ENCODE data around the gene UBE2J2.

Gene UBE2J2

GRCh38 chr1:1285102-1285571, 11.5 kb upstream of the UBE2J2 start:
- no peak for TF ChIP-seq CREB1 (IDR thresholded peaks at IDR 0.05; ENCODE audit: low read depth)

- TF ChIP-seq EGR1 (IDR thresholded peaks at IDR 0.05) (no peak), TEAD4 (IDR thresholded peaks at IDR 0.05) (no peak), ZBTB7A (IDR thresholded peaks at IDR 0.05; ENCODE audit: low read depth) (0 out of 2 replicates have a peak, but pooled peaks have one; percentile 24), USF1 (IDR thresholded peaks at IDR 0.05) (no peak)
Observed at GRCh38 chr1:1284221-1285101, 10.8 kb upstream of the UBE2J2 start.

GRCh38 chr1:1283821-1284220, 10.2 kb upstream of the UBE2J2 start:
- TF ChIP-seq EGR1 (IDR thresholded peaks at IDR 0.05), result peak; percentile 85
- TF ChIP-seq TEAD4 (IDR thresholded peaks at IDR 0.05), result no peak
- no peak for TF ChIP-seq EP300 (IDR thresholded peaks at IDR 0.05; ENCODE audit: borderline replicate concordance)

- TF ChIP-seq EP300 (IDR thresholded peaks at IDR 0.05; ENCODE audit: borderline replicate concordance) (no peak), RAD21 (IDR thresholded peaks at IDR 0.05; ENCODE audit: low read depth) (no peak), FOXM1 (IDR thresholded peaks at IDR 0.05; ENCODE audit: borderline replicate concordance, low read depth) (no peak), CREB1 (IDR thresholded peaks at IDR 0.05; ENCODE audit: low read depth) (no peak), TAF1 (IDR thresholded peaks at IDR 0.05; ENCODE audit: low read depth) (no peak), NFIC (IDR thresholded peaks at IDR 0.05) (no peak), REST (IDR thresholded peaks at IDR 0.05; ENCODE audit: low read depth) (no peak), CEBPB (IDR thresholded peaks at IDR 0.05) (no peak), USF1 (IDR thresholded peaks at IDR 0.05) (no peak)
Observed at GRCh38 chr1:1282998-1283397, 9.3 kb upstream of the UBE2J2 start.

GRCh38 chr1:1281533-1282321, 8.1 kb upstream of the UBE2J2 start:
- no peak for TF ChIP-seq TEAD4 (IDR thresholded peaks at IDR 0.05)
- TF ChIP-seq CEBPB (IDR thresholded peaks at IDR 0.05), result no peak
- TF ChIP-seq ZBTB7A (IDR thresholded peaks at IDR 0.05; ENCODE audit: low read depth), result peak; percentile 37; the same call in 1 of the 2 replicates
- TF ChIP-seq NFIC (IDR thresholded peaks at IDR 0.05), result peak; percentile 68
- 0 out of 2 replicates have a peak, but pooled peaks have one; percentile 12 for TF ChIP-seq EGR1 (IDR thresholded peaks at IDR 0.05)

- no peak for TF ChIP-seq USF1 (IDR thresholded peaks at IDR 0.05)
- TF ChIP-seq REST (IDR thresholded peaks at IDR 0.05; ENCODE audit: low read depth), result no peak
- no peak for TF ChIP-seq CREB1 (IDR thresholded peaks at IDR 0.05; ENCODE audit: low read depth)
- TF ChIP-seq NFIC (IDR thresholded peaks at IDR 0.05), result no peak
- TF ChIP-seq TEAD4 (IDR thresholded peaks at IDR 0.05), result no peak
- TF ChIP-seq TCF12 (IDR thresholded peaks at IDR 0.05; ENCODE audit: low read depth), result no peak
- no peak for TF ChIP-seq YY1 (IDR thresholded peaks at IDR 0.05; ENCODE audit: low read depth)
- no peak for TF ChIP-seq CEBPB (IDR thresholded peaks at IDR 0.05)
- no peak for TF ChIP-seq TAF1 (IDR thresholded peaks at IDR 0.05; ENCODE audit: low read depth)
- TF ChIP-seq ZBTB7A (IDR thresholded peaks at IDR 0.05; ENCODE audit: low read depth), result no peak
- TF ChIP-seq MAX (IDR thresholded peaks at IDR 0.05), result no peak
- TF ChIP-seq RAD21 (IDR thresholded peaks at IDR 0.05; ENCODE audit: low read depth), result no peak
- no peak for TF ChIP-seq EGR1 (IDR thresholded peaks at IDR 0.05)
- TF ChIP-seq FOXM1 (IDR thresholded peaks at IDR 0.05; ENCODE audit: borderline replicate concordance, low read depth), result no peak
- no peak for TF ChIP-seq EP300 (IDR thresholded peaks at IDR 0.05; ENCODE audit: borderline replicate concordance)
Observed at GRCh38 chr1:1280782-1281481, 7.3 kb upstream of the UBE2J2 start.
